Measurements from ENCODE around the gene REXO1. TPM values are rescaled to one million over a fixed set of nuclear protein-coding genes. Genes with fewer than 3 reads are reported as not detected.

REXO1 gene
- total RNA-seq, 2 experiments from 2014 or later, result 57.9 to 60.4 TPM

- DNase-seq (no peak), ATAC-seq (ENCODE audit: low read depth) (no peak)
- Mint-ChIP-seq H3K4me3 (peak overlapping the region; percentile 87), H3K9me3 (no peaks in the 10 kb centered on the region), H3K4me1 (peaks cover 22% of the 10 kb centered on the region), H3K27ac (peak overlapping the region; percentile 96), H3K27me3 (no peaks in the 10 kb centered on the region), H3K36me3 (no peaks in the 10 kb centered on the region)
- POLR2A ChIA-PET, result interaction anchor here (0.7 to 4.0 kb wide), 10 partner anchors 8 to 238 kb away, joined by 3 to 34 read pairs (median 4); no protein-coding TSS in a partner anchor
Observed at GRCh38 chr19:1856345-1856697, 8.0 kb upstream of the REXO1 start.

GRCh38 chr19:1855828-1856255 is 7.6 kb upstream of the REXO1 start:
- DNase-seq, result no peak
- peak; percentile 41 for ATAC-seq (ENCODE audit: low read depth)
- peaks cover 22% of the 10 kb centered on the region for H3K4me1 Mint-ChIP-seq
- peak overlapping the region; percentile 96 for H3K27ac Mint-ChIP-seq
- peak overlapping the region; percentile 87 for H3K4me3 Mint-ChIP-seq
- no peaks in the 10 kb centered on the region for H3K9me3 Mint-ChIP-seq
- no peaks in the 10 kb centered on the region for H3K27me3 Mint-ChIP-seq
- POLR2A ChIA-PET, result interaction anchor here (0.8 to 4.0 kb wide), 15 partner anchors 9 to 239 kb away, joined by 3 to 34 read pairs (median 4); partner anchors contain the start of gene ABHD17A
- no peaks in the 10 kb centered on the region for H3K36me3 Mint-ChIP-seq

GRCh38 chr19:1855040-1855827 is 7.0 kb upstream of the REXO1 start:
- Mint-ChIP-seq H3K27ac (peak overlapping the region; percentile 96), H3K36me3 (no peaks in the 10 kb centered on the region), H3K4me3 (peak overlapping the region; percentile 87), H3K4me1 (peaks cover 24% of the 10 kb centered on the region), H3K27me3 (no peaks in the 10 kb centered on the region), H3K9me3 (no peaks in the 10 kb centered on the region)
- ATAC-seq (ENCODE audit: low read depth) (peak; percentile 79), DNase-seq (peak; percentile 91)
- POLR2A ChIA-PET, result interaction anchor here (0.9 to 4.0 kb wide), 11 partner anchors 8 to 197 kb away, joined by 3 to 34 read pairs (median 5); partner anchors contain the start of gene ABHD17A

- no peaks in the 10 kb centered on the region for H3K27me3 Mint-ChIP-seq
- no peaks in the 10 kb centered on the region for H3K36me3 Mint-ChIP-seq
- DNase-seq (no peak), ATAC-seq (ENCODE audit: low read depth) (no peak)
- H3K27ac Mint-ChIP-seq, result peak overlapping the region; percentile 91
- peaks cover 28% of the 10 kb centered on the region for H3K4me1 Mint-ChIP-seq
- H3K4me3 Mint-ChIP-seq, result peak overlapping the region; percentile 82
- H3K9me3 Mint-ChIP-seq, result no peaks in the 10 kb centered on the region
- POLR2A ChIA-PET, result interaction anchor here (0.9 to 4.0 kb wide), 9 partner anchors 8 to 43 kb away, joined by 3 to 34 read pairs (median 5); partner anchors contain the start of gene ABHD17A
Observed at GRCh38 chr19:1854542-1855039, 6.3 kb upstream of the REXO1 start.

GRCh38 chr19:1854039-1854541 is 5.8 kb upstream of the REXO1 start:
- peaks cover 26% of the 10 kb centered on the region for H3K4me1 Mint-ChIP-seq
- H3K27me3 Mint-ChIP-seq, result no peaks in the 10 kb centered on the region
- POLR2A ChIA-PET, result interaction anchor here (0.6 to 2.7 kb wide), 3 partner anchors 22 to 474 kb away, joined by 3 to 11 read pairs (median 10); no protein-coding TSS in a partner anchor
- no peak for DNase-seq
- no peak for ATAC-seq (ENCODE audit: low read depth)
- no peaks in the 10 kb centered on the region for H3K36me3 Mint-ChIP-seq
- no peak overlapping the region for H3K27ac Mint-ChIP-seq
- H3K4me3 Mint-ChIP-seq, result no peak overlapping the region
- no peaks in the 10 kb centered on the region for H3K9me3 Mint-ChIP-seq

GRCh38 chr19:1853295-1854038 is 5.2 kb upstream of the REXO1 start:
- no peaks in the 10 kb centered on the region for H3K36me3 Mint-ChIP-seq
- H3K4me3 Mint-ChIP-seq, result peak overlapping the region; percentile 72
- peak; percentile 21 for ATAC-seq (ENCODE audit: low read depth)
- H3K9me3 Mint-ChIP-seq, result no peaks in the 10 kb centered on the region
- H3K27me3 Mint-ChIP-seq, result no peaks in the 10 kb centered on the region
- peaks cover 28% of the 10 kb centered on the region for H3K4me1 Mint-ChIP-seq
- peak overlapping the region; percentile 96 for H3K27ac Mint-ChIP-seq
- DNase-seq, result peak; percentile 95
- POLR2A ChIA-PET, result interaction anchor here (0.6 to 2.7 kb wide), 4 partner anchors 22 to 601 kb away, joined by 3 to 11 read pairs (median 3); no protein-coding TSS in a partner anchor

- Mint-ChIP-seq H3K27me3 (no peaks in the 10 kb centered on the region), H3K36me3 (no peaks in the 10 kb centered on the region), H3K4me1 (peaks cover 28% of the 10 kb centered on the region), H3K4me3 (peak overlapping the region; percentile 30), H3K9me3 (no peaks in the 10 kb centered on the region), H3K27ac (peak overlapping the region; percentile 96)
- POLR2A ChIA-PET, result interaction anchor here (0.6 kb wide), 1 partner anchor 80 kb away, joined by 3 read pairs; no protein-coding TSS in a partner anchor
- no peak for ATAC-seq (ENCODE audit: low read depth)
- no peak for DNase-seq
Observed at GRCh38 chr19:1852581-1853128, 4.4 kb upstream of the REXO1 start.

- POLR2A ChIA-PET, result no interaction called here
- H3K36me3 Mint-ChIP-seq, result peaks cover 2% of the 10 kb centered on the region
- H3K4me3 Mint-ChIP-seq, result peak overlapping the region; percentile 30
- DNase-seq (peak; percentile 69), ATAC-seq (ENCODE audit: low read depth) (no peak)
- H3K4me1 Mint-ChIP-seq, result peaks cover 35% of the 10 kb centered on the region
- no peaks in the 10 kb centered on the region for H3K9me3 Mint-ChIP-seq
- H3K27me3 Mint-ChIP-seq, result no peaks in the 10 kb centered on the region
- H3K27ac Mint-ChIP-seq, result no peak overlapping the region
Observed at GRCh38 chr19:1851654-1852580, 3.6 kb upstream of the REXO1 start.

GRCh38 chr19:1850809-1851653 is 2.7 kb upstream of the REXO1 start:
- Mint-ChIP-seq H3K9me3 (no peaks in the 10 kb centered on the region), H3K27me3 (no peaks in the 10 kb centered on the region), H3K4me3 (peak overlapping the region; percentile 39), H3K4me1 (peaks cover 38% of the 10 kb centered on the region), H3K36me3 (peaks cover 2% of the 10 kb centered on the region), H3K27ac (peak overlapping the region; percentile 65)
- DNase-seq (no peak), ATAC-seq (ENCODE audit: low read depth) (no peak)
- POLR2A ChIA-PET, result no interaction called here

- Mint-ChIP-seq H3K9me3 (no peaks in the 10 kb centered on the region), H3K27me3 (no peaks in the 10 kb centered on the region), H3K27ac (peak overlapping the region; percentile 39), H3K36me3 (peaks cover 2% of the 10 kb centered on the region), H3K4me1 (peaks cover 37% of the 10 kb centered on the region), H3K4me3 (peak overlapping the region; percentile 27)
- ATAC-seq (ENCODE audit: low read depth), result no peak
- POLR2A ChIA-PET, result no interaction called here
- no peak for DNase-seq
Observed at GRCh38 chr19:1849886-1850398, 1.7 kb upstream of the REXO1 start.

- DNase-seq, result no peak
- H3K27ac Mint-ChIP-seq, result peak overlapping the region; percentile 70
- H3K27me3 Mint-ChIP-seq, result no peaks in the 10 kb centered on the region
- peaks cover 34% of the 10 kb centered on the region for H3K4me1 Mint-ChIP-seq
- ATAC-seq (ENCODE audit: low read depth), result no peak
- POLR2A ChIA-PET, result no interaction called here
- no peaks in the 10 kb centered on the region for H3K9me3 Mint-ChIP-seq
- H3K36me3 Mint-ChIP-seq, result peaks cover 3% of the 10 kb centered on the region
- peak overlapping the region; percentile 69 for H3K4me3 Mint-ChIP-seq
Observed at GRCh38 chr19:1849132-1849474, 820 bp upstream of the REXO1 start.
